Fibroblast of skin of left quadriceps (primary cell): ENCODE data around the gene ITGB4.

Source experiments
- DNase-seq, 2 experiments: peaks; one replicate each; pipeline ENCODE4 v3.0.0-alpha.2; 2013; ENCODE audit warnings: low read depth in 2 of 2

Gene ITGB4

GRCh38 chr17:75697651-75698291 is 23.5 kb upstream of the ITGB4 start:
- no peak for DNase-seq

GRCh38 chr17:75698659-75699058 is 22.6 kb upstream of the ITGB4 start:
- no peak for DNase-seq

- DNase-seq: no peak
Measured at GRCh38 chr17:75701288-75701687, 20.0 kb upstream of the ITGB4 start.

GRCh38 chr17:75703191-75703590 is 18.1 kb upstream of the ITGB4 start:
- DNase-seq: no peak

- no peak for DNase-seq
Measured at GRCh38 chr17:75703591-75703990, 17.7 kb upstream of the ITGB4 start.

GRCh38 chr17:75704963-75705875 is 16.0 kb upstream of the ITGB4 start:
- no peak for DNase-seq

- no peak for DNase-seq
Measured at GRCh38 chr17:75706042-75706728, 15.1 kb upstream of the ITGB4 start.

GRCh38 chr17:75707079-75707571 is 14.1 kb upstream of the ITGB4 start:
- DNase-seq: no peak

- DNase-seq: no peak
Measured at GRCh38 chr17:75712446-75712845, 8.8 kb upstream of the ITGB4 start.

- DNase-seq: no peak
Measured at GRCh38 chr17:75719732-75720131, 1.5 kb upstream of the ITGB4 start.

- no peak for DNase-seq
Measured at GRCh38 chr17:75721463-75722011, 278 bp downstream of the ITGB4 start.

GRCh38 chr17:75722076-75722475 is 817 bp downstream of the ITGB4 start:
- DNase-seq: no peak

- no peak for DNase-seq
Measured at GRCh38 chr17:75722542-75723095, 1.4 kb downstream of the ITGB4 start.

GRCh38 chr17:75723171-75723930 is 2.1 kb downstream of the ITGB4 start:
- no peak for DNase-seq

- DNase-seq: no peak
Measured at GRCh38 chr17:75724016-75725003, 3.1 kb downstream of the ITGB4 start.

- no peak for DNase-seq
Measured at GRCh38 chr17:75725504-75725903, 4.2 kb downstream of the ITGB4 start.

- DNase-seq: no peak
Measured at GRCh38 chr17:75727391-75727790, 6.1 kb downstream of the ITGB4 start.

- no peak for DNase-seq
Measured at GRCh38 chr17:75729351-75729750, 8.1 kb downstream of the ITGB4 start.

- DNase-seq: no peak
Measured at GRCh38 chr17:75730065-75730464, 8.8 kb downstream of the ITGB4 start.
